ENCODE measurements around the gene MRPL43. TPM values are rescaled to one million over a fixed set of nuclear protein-coding genes. Genes with fewer than 3 reads are reported as not detected.

MRPL43 gene
- total and polyA plus RNA-seq, 2 experiments from 2014 or later: 60.4 to 126 TPM

DNA sequence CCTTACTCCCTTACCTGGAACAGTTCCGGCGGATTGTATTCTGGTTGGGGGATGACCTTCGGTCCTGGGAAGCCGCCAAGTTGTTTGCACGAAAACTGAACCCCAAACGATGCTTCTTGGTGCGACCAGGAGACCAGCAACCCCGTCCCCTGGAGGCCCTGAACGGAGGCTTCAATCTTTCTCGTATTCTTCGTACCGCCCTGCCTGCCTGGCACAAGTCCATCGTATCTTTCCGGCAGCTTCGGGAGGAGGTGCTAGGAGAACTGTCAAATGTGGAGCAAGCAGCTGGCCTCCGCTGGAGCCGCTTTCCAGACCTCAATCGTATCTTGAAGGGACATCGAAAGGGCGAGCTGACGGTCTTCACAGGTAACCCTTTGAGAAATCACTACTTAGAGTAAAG is 1.8 kb upstream of the MRPL43 start:
- Histone ChIP-seq H3K79me2 (replicated peaks; ENCODE audit: insufficient read depth) (peaks cover 48% of the 10 kb centered on the region), H3K4me1 (ENCODE audit: insufficient read depth) (no peaks in the 10 kb centered on the region)

DNA sequence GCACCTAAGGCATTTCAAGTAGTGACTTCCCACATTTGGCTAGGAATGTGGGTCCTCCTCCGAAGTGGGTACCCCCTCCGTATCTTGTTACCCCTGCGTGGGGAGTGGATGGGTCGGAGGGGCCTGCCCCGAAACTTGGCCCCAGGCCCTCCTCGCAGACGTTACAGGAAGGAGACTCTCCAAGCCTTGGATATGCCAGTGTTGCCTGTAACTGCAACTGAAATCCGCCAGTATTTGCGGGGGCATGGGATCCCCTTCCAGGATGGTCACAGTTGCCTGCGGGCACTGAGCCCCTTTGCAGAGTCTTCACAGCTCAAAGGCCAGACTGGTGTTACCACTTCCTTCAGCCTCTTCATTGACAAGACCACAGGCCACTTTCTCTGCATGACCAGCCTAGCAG is 869 bp upstream of the MRPL43 start:
- no peak overlapping the region; the same call in 1 of the 2 replicates for H3K27ac Mint-ChIP-seq
- Histone ChIP-seq H3K4me3 (peak overlapping the region; percentile 100), H3K27me3 (ENCODE audit: insufficient read depth) (no peaks in the 10 kb centered on the region), H3K4me1 (ENCODE audit: insufficient read depth) (no peaks in the 10 kb centered on the region), H3K79me2 (replicated peaks; ENCODE audit: insufficient read depth) (peaks cover 48% of the 10 kb centered on the region), H3F3A (replicated peaks; ENCODE audit: low read depth) (peaks cover 15% of the 10 kb centered on the region), H3K4me2 (peak overlapping the region; percentile 96), H2AFZ (no peak overlapping the region), H3K36me3 (ENCODE audit: insufficient read depth) (peaks cover 23% of the 10 kb centered on the region), H4K20me1 (replicated peaks; ENCODE audit: insufficient read depth) (peaks cover 28% of the 10 kb centered on the region), H3K9me2 (ENCODE audit: insufficient read depth) (no peaks in the 10 kb centered on the region), H3K27ac (ENCODE audit: low read depth) (no peak overlapping the region)
- no peak for ATAC-seq
- H3K9me3 Mint-ChIP-seq: peaks cover 2% of the 10 kb centered on the region; the same call in 1 of the 3 replicates
- peaks cover 14% of the 10 kb centered on the region for H3K27me3 Mint-ChIP-seq (ENCODE audit: insufficient read depth, low read depth, poor library complexity)
- peaks cover 45% of the 10 kb centered on the region for H3K36me3 Mint-ChIP-seq (ENCODE audit: low read depth)
- no peak for DNase-seq (ENCODE audit: low spot score)
- peaks cover 12% of the 10 kb centered on the region for H3K4me1 Mint-ChIP-seq
- peak overlapping the region; percentile 97 for H3K4me3 Mint-ChIP-seq
- TF ChIP-seq ZNF114 (CRISPR knock-in tag; IDR thresholded peaks at IDR 0.05) (no peak), CREB1 (CRISPR knock-in tag; IDR thresholded peaks at IDR 0.05; ENCODE audit: low read depth) (no peak)

More for the DNA sequence above, 1.8 kb upstream of the MRPL43 start:
- no peak for DNase-seq (ENCODE audit: low spot score)
- Mint-ChIP-seq H3K9me3 (peaks cover 2% of the 10 kb centered on the region; the same call in 1 of the 3 replicates), H3K4me1 (peaks cover 15% of the 10 kb centered on the region), H3K27me3 (ENCODE audit: insufficient read depth, low read depth, poor library complexity) (peaks cover 14% of the 10 kb centered on the region), H3K4me3 (peak overlapping the region; percentile 97), H3K27ac (no peak overlapping the region), H3K36me3 (ENCODE audit: low read depth) (peaks cover 53% of the 10 kb centered on the region)
- no peaks in the 10 kb centered on the region for H3K27me3 ChIP-seq (ENCODE audit: insufficient read depth)
- H3K9me2 ChIP-seq (ENCODE audit: insufficient read depth): no peaks in the 10 kb centered on the region
- peak overlapping the region; percentile 96; the same call in 1 of the 2 replicates for H3K4me2 ChIP-seq
- peaks cover 22% of the 10 kb centered on the region for H3F3A ChIP-seq (replicated peaks; ENCODE audit: low read depth)
- no peak for ATAC-seq
- TF ChIP-seq EZH2 (IDR thresholded peaks at IDR 0.05; ENCODE audit: low read depth, unreplicated experiment): no peak
- TF ChIP-seq EZH2phosphoT487 (IDR thresholded peaks at IDR 0.05; ENCODE audit: unreplicated experiment): no peak
- TF ChIP-seq, protein P1, sequence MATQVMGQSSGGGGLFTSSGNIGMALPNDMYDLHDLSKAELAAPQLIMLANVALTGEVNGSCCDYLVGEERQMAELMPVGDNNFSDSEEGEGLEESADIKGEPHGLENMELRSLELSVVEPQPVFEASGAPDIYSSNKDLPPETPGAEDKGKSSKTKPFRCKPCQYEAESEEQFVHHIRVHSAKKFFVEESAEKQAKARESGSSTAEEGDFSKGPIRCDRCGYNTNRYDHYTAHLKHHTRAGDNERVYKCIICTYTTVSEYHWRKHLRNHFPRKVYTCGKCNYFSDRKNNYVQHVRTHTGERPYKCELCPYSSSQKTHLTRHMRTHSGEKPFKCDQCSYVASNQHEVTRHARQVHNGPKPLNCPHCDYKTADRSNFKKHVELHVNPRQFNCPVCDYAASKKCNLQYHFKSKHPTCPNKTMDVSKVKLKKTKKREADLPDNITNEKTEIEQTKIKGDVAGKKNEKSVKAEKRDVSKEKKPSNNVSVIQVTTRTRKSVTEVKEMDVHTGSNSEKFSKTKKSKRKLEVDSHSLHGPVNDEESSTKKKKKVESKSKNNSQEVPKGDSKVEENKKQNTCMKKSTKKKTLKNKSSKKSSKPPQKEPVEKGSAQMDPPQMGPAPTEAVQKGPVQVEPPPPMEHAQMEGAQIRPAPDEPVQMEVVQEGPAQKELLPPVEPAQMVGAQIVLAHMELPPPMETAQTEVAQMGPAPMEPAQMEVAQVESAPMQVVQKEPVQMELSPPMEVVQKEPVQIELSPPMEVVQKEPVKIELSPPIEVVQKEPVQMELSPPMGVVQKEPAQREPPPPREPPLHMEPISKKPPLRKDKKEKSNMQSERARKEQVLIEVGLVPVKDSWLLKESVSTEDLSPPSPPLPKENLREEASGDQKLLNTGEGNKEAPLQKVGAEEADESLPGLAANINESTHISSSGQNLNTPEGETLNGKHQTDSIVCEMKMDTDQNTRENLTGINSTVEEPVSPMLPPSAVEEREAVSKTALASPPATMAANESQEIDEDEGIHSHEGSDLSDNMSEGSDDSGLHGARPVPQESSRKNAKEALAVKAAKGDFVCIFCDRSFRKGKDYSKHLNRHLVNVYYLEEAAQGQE (IDR thresholded peaks at IDR 0.05; ENCODE audit: unreplicated experiment): no peak
- TF ChIP-seq, protein P2, sequence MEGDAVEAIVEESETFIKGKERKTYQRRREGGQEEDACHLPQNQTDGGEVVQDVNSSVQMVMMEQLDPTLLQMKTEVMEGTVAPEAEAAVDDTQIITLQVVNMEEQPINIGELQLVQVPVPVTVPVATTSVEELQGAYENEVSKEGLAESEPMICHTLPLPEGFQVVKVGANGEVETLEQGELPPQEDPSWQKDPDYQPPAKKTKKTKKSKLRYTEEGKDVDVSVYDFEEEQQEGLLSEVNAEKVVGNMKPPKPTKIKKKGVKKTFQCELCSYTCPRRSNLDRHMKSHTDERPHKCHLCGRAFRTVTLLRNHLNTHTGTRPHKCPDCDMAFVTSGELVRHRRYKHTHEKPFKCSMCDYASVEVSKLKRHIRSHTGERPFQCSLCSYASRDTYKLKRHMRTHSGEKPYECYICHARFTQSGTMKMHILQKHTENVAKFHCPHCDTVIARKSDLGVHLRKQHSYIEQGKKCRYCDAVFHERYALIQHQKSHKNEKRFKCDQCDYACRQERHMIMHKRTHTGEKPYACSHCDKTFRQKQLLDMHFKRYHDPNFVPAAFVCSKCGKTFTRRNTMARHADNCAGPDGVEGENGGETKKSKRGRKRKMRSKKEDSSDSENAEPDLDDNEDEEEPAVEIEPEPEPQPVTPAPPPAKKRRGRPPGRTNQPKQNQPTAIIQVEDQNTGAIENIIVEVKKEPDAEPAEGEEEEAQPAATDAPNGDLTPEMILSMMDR (conservative IDR thresholded peaks at IDR 0.05; ENCODE audit: low read depth in 2 of 2): no peak
- TF ChIP-seq ZNF114 (CRISPR knock-in tag; IDR thresholded peaks at IDR 0.05): no peak
- no peak for TF ChIP-seq CREB1 (CRISPR knock-in tag; IDR thresholded peaks at IDR 0.05; ENCODE audit: low read depth)
- TF ChIP-seq ZNF331 (CRISPR knock-in tag; IDR thresholded peaks at IDR 0.05; ENCODE audit: low read depth): no peak
- no peak for TF ChIP-seq JUNB (IDR thresholded peaks at IDR 0.05; ENCODE audit: unreplicated experiment)
- no peak for TF ChIP-seq POLR2AphosphoS5 (IDR thresholded peaks at IDR 0.05; ENCODE audit: low read depth)
- H3K4me3 ChIP-seq: peak overlapping the region; percentile 100; the same call in 1 of the 2 replicates
- peaks cover 28% of the 10 kb centered on the region for H4K20me1 ChIP-seq (replicated peaks; ENCODE audit: insufficient read depth)
- no peak overlapping the region for H3K27ac ChIP-seq (ENCODE audit: low read depth)
- H3K36me3 ChIP-seq (ENCODE audit: insufficient read depth): peaks cover 29% of the 10 kb centered on the region
- H2AFZ ChIP-seq: no peak overlapping the region
